Measurements from ENCODE around the gene LRRC61.

The LRRC61 gene

GRCh38 chr7:150371996-150372270, 48.8 kb downstream of the LRRC61 start:
- no peak for FAIRE-seq

- no peak for FAIRE-seq
Observed at GRCh38 chr7:150372271-150373048, 49.3 kb downstream of the LRRC61 start.

GRCh38 chr7:150373049-150373801, 50.1 kb downstream of the LRRC61 start:
- FAIRE-seq = no peak

- no peak for FAIRE-seq
Observed at GRCh38 chr7:150374026-150374425, 50.9 kb downstream of the LRRC61 start.

- no peak for FAIRE-seq
Observed at GRCh38 chr7:150374472-150374871, 51.3 kb downstream of the LRRC61 start.

GRCh38 chr7:150375662-150376521, 52.7 kb downstream of the LRRC61 start:
- no peak for FAIRE-seq

GRCh38 chr7:150376560-150376959, 53.4 kb downstream of the LRRC61 start:
- FAIRE-seq = no peak

- no peak for FAIRE-seq
Observed at GRCh38 chr7:150377196-150377595, 54.0 kb downstream of the LRRC61 start.

- no peak for FAIRE-seq
Observed at GRCh38 chr7:150377635-150378034, 54.5 kb downstream of the LRRC61 start.

GRCh38 chr7:150378115-150378852, 55.1 kb downstream of the LRRC61 start:
- no peak for FAIRE-seq

GRCh38 chr7:150378853-150379440, 55.8 kb downstream of the LRRC61 start, which contains the start of gene ZNF775:
TSS of gene ZNF775 (plus strand) at chr7:150379330. CDS start at chr7:150388471, 9,141 bp downstream.
- FAIRE-seq = no peak

GRCh38 chr7:150379441-150380379, 56.6 kb downstream of the LRRC61 start:
- no peak for FAIRE-seq

GRCh38 chr7:150380463-150380862, 57.3 kb downstream of the LRRC61 start:
- FAIRE-seq = no peak

- no peak for FAIRE-seq
Observed at GRCh38 chr7:150381096-150381495, 57.9 kb downstream of the LRRC61 start.

- no peak for FAIRE-seq
Observed at GRCh38 chr7:150381785-150382122, 58.6 kb downstream of the LRRC61 start.

- no peak for FAIRE-seq
Observed at GRCh38 chr7:150382123-150382843, 59.1 kb downstream of the LRRC61 start.

- FAIRE-seq = no peak
Observed at GRCh38 chr7:150382844-150383225, 59.7 kb downstream of the LRRC61 start.

GRCh38 chr7:150383710-150384397, 60.7 kb downstream of the LRRC61 start:
- FAIRE-seq = no peak

- no peak for FAIRE-seq
Observed at GRCh38 chr7:150384406-150385301, 61.5 kb downstream of the LRRC61 start.
